ENCODE measurements around the gene CABLES2.

Gene CABLES2

DNA sequence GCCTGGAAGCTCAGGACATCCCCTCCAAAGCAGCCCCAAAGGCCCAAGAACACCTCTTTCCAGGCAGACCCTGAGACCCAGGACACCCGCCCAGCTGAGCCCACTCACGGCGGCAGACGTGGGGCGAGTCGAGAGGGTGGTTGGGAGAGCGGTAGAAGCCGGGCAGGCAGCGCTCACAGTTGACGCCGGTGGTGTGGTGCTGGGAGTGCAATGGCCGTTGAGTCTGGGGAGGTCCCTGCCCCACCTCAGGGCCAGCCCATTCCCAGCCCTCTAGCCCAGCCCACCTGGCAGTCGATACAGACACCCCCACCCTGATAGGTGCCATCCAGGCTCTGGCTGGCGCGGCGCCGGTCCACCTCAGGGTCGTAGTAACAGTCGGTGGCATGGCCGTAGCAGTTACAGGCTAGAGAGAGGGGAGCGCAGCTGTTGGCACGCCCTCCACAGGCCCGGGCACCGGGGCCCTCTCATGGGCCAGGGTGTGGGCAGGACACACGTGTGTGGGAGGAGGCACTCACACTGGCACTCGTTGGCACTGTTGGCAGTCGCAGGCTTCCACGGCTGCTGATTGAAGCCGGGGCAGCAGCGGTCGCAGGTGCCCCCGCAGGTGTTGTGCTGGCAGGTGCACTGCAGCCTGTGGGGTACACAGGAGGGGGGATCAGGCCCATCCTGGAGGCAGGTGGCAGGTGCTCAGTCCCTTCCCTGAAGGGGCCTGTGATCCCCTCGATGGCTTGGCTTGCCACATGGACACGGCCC lies 60.5 kb downstream of the CABLES2 start:
- DNase-seq (ENCODE audit: low spot score), result no peak

DNA sequence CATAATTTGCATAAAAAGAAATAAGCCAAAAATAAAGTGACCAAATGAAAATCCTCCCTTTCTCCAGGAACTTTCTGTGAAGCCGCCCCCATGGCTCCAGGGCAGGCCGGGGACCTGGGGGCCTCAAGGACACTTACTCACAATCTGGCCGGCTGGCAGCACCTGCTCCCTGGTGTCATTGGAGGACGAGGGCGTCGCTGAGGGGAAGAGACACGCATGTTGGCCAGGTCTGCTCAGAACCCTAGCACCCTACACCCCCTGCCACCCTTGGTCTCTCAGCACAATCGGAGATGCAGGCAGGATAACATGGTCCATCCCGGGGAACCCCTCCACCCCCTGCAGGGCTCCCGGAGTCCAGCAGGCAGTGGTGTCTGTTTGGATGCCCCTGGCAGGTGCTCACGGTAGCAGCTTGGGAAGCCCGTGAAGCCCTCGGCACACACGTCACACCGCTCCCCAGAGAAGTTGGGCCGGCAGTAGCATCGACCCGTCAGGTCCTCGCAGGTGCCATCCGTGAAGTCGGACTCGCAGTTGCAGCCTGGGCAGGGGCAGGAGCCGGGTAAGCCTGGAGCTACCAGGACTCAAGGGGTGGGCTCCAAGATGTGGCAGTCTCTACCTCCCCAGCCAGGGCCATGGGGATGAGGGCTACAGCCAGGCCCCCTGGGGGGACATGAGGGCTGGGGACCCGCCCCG lies 61.3 kb downstream of the CABLES2 start:
- no peak for DNase-seq (ENCODE audit: low spot score)

DNA sequence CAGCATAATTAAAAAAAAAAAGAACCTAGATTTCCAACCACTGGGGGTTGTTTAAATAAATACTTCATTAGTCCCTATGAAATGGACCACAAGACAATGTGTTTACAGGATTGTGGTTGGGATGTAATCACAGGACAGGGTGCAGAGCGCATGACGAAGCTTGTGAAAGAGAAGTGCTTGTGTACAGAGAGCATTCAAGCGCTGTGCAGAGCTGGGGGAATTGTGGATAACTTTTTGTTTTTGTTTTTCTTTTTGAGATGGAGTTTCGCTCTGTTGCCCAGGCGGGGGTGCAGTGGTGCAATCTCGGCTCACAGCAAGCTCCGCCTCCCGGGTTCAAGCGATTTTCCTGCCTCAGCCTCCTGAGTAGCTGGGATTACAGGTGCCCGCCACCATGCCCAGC lies 62.3 kb downstream of the CABLES2 start:
- no peak for DNase-seq (ENCODE audit: low spot score)

DNA sequence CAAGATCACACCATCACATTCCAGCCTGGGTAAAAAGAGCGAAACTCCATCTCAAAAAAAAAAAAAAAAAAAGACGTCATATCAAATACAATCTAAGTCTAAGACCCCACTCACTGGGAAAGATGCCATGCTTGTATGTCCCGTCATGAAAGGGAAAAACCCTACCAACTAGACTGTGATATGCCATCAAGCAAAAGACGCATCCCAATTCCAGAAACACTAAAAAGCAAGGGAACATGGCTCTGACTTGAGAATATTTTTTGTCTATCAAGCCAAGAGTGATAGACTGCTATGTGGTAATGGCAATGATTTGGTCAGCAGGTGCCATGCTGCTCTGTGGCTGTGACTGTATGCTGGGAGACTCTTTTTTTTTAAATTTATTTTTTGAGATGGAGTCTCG lies 63.0 kb downstream of the CABLES2 start:
- no peak for DNase-seq (ENCODE audit: low spot score)

DNA sequence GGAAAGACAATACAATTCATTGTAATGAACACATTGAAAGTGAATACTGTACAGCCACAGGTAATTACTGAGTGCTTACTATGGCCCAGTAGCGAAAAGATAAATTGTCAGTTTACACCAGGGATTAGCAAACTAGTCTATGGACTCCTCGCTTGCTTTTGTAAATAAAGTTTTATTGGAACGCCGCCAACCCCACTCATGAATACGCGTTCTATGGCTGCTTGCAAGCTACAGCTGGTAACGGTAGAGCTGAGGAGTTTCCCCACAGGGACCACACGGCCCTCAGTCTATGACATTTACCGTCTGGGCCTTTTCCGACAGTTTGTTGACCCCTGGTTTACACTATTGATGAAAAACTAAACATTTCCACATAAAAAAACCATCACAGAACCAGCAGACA lies 64.2 kb downstream of the CABLES2 start:
- DNase-seq (ENCODE audit: low spot score), result no peak

DNA sequence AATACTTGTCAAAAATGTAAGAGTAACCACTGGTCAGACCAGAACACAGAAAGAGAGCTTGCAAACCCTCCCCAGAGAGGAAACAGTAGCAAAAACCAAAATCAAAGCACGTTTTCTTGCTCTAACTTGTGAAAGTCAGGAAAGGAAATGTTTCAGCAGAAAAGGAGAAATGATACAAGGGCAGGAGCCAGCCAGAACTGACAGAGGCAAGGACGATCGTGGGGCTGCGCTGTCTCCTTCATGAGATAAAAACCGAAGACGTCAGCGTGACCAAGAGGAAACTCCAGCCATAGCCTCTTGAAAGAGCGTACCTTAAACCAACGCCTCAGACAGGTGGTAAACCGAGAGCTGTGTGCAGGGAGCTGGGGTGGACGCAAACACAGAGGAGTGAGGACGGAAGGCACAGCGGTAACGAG lies 67.4 kb downstream of the CABLES2 start:
- peak; percentile 23 for DNase-seq (ENCODE audit: low spot score)

All from globus pallidus (tissue), 1 donor.